SU-DHL-6 (cell line): Measurements from ENCODE around the gene EHBP1.

Source experiments
- H2AFZ ChIP-seq: fragments of 200-600 bp; sonication (generic); 2 replicates; pipeline ENCODE4 v1.6.1; 2014; ENCODE audit warnings: low read depth, mild to moderate bottlenecking, moderate library complexity, mixed read lengths, antibody characterized with exemption, low read length; ENCODE audit not compliant: severe bottlenecking
- H3F3A ChIP-seq: fragments of 200-600 bp; shearing (Covaris generic); 2 replicates; pipeline ENCODE4 v1.6.0; 2016; ENCODE audit warnings: antibody characterized with exemption, mild to moderate bottlenecking; ENCODE audit not compliant: insufficient read depth
- H3K27ac ChIP-seq: fragments of 200-600 bp; sonication (generic); 2 replicates; pipeline ENCODE4 v1.5.1; 2016; ENCODE audit warnings: low read depth, mild to moderate bottlenecking, low read length, moderate library complexity, mixed read lengths
- H3K27me3 ChIP-seq: fragments of 200-600 bp; sonication (generic), shearing (Covaris generic); 2 replicates; pipeline ENCODE4 v1.6.0; 2014; ENCODE audit warnings: mild to moderate bottlenecking, low read length
- H3K36me3 ChIP-seq: fragments of 200-600 bp; sonication (generic); 2 replicates; pipeline ENCODE4 v1.6.1; 2014; ENCODE audit warnings: mild to moderate bottlenecking, low read length, mixed read lengths
- H3K4me2 ChIP-seq: fragments of 300-600, 200-600 bp; shearing (Covaris generic), sonication (generic); 2 replicates; pipeline ENCODE4 v1.6.0; 2014; ENCODE audit warnings: low read length, low read depth, mild to moderate bottlenecking; ENCODE audit not compliant: poor library complexity, severe bottlenecking
- H3K4me3 ChIP-seq: fragments of 200-600 bp; sonication (generic); 2 replicates; pipeline ENCODE4 v1.5.1; 2014; ENCODE audit warnings: antibody characterized with exemption, low read length, mild to moderate bottlenecking, mixed read lengths; ENCODE audit not compliant: insufficient read depth, poor library complexity, severe bottlenecking
- H3K79me2 ChIP-seq: fragments of 200-600 bp; sonication (generic); 2 replicates; pipeline ENCODE4 v1.6.1; 2014; ENCODE audit warnings: mild to moderate bottlenecking, low read length, moderate library complexity; ENCODE audit not compliant: insufficient read depth
- H3K9ac ChIP-seq: fragments of 200-600 bp; sonication (generic); 2 replicates; pipeline ENCODE4 v1.7.0; 2014; ENCODE audit warnings: mild to moderate bottlenecking, low read length
- H3K9me2 ChIP-seq: fragments of 200-600 bp; sonication (generic); replicated peaks from 2 replicates; pipeline ENCODE4 v1.6.1; 2014; ENCODE audit warnings: low read length; ENCODE audit not compliant: insufficient read depth
- H3K9me3 ChIP-seq: fragments of 200-600 bp; sonication (generic); 2 replicates; pipeline ENCODE4 v1.6.1; 2014; ENCODE audit warnings: low read length, mixed read lengths; ENCODE audit not compliant: insufficient read depth
- H4K20me1 ChIP-seq: fragments of 200-600 bp; sonication (generic); 2 replicates; pipeline ENCODE4 v1.6.1; 2014; ENCODE audit warnings: low read depth, mild to moderate bottlenecking, antibody characterized with exemption, low read length, moderate library complexity, mixed read lengths
- EZH2phosphoT487 ChIP-seq: fragments of 200-600 bp; sonication (generic), shearing (Covaris generic); conservative IDR thresholded peaks from 2 replicates; pipeline ENCODE4 v1.6.1; 2018; ENCODE audit warnings: mild to moderate bottlenecking, antibody characterized with exemption, low read length, moderate library complexity, mixed read lengths
- TF ChIP-seq, protein P1 (sequence below): fragments of 200-600 bp; sonication (generic); IDR thresholded peaks from one replicate; pipeline ENCODE4 v1.5.1; 2017; ENCODE audit warnings: antibody characterized with exemption, mild to moderate bottlenecking, low read length, moderate library complexity; ENCODE audit not compliant: insufficient read depth, poor library complexity, severe bottlenecking

Gene EHBP1

DNA sequence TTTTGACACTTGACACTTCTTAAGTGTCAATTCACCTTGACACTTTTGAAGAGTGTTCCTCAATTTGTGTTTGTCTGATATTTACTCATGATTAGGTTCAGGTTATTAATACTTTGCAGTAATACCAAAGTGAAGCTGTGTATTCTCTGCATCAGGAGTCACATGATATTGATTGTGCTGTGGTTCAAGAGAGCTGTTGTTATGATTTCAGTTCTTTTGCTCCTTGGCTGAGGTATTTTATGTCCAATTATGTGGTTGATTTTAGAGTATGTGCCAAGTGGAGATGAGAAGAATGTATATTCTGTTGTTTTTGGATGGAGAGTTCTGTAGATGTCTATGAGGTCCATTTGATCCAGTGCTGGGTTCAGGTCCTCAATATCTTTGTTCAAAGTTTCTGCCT lies 17.2 kb downstream of the EHBP1 start:
- no peak overlapping the region for H3K9ac ChIP-seq
- no peak overlapping the region for H3K27ac ChIP-seq
- no peaks in the 10 kb centered on the region for H3K27me3 ChIP-seq
- H2AFZ ChIP-seq = no peak overlapping the region
- no peaks in the 10 kb centered on the region for H3K9me2 ChIP-seq
- H4K20me1 ChIP-seq = no peaks in the 10 kb centered on the region
- no peaks in the 10 kb centered on the region for H3F3A ChIP-seq
- no peak for TF ChIP-seq EZH2phosphoT487
- TF ChIP-seq, protein P1, sequence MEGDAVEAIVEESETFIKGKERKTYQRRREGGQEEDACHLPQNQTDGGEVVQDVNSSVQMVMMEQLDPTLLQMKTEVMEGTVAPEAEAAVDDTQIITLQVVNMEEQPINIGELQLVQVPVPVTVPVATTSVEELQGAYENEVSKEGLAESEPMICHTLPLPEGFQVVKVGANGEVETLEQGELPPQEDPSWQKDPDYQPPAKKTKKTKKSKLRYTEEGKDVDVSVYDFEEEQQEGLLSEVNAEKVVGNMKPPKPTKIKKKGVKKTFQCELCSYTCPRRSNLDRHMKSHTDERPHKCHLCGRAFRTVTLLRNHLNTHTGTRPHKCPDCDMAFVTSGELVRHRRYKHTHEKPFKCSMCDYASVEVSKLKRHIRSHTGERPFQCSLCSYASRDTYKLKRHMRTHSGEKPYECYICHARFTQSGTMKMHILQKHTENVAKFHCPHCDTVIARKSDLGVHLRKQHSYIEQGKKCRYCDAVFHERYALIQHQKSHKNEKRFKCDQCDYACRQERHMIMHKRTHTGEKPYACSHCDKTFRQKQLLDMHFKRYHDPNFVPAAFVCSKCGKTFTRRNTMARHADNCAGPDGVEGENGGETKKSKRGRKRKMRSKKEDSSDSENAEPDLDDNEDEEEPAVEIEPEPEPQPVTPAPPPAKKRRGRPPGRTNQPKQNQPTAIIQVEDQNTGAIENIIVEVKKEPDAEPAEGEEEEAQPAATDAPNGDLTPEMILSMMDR = no peak
- H3K9me3 ChIP-seq = no peaks in the 10 kb centered on the region
- no peaks in the 10 kb centered on the region for H3K36me3 ChIP-seq
- no peak overlapping the region for H3K4me2 ChIP-seq
- H3K4me3 ChIP-seq = no peak overlapping the region
- H3K79me2 ChIP-seq = no peaks in the 10 kb centered on the region; the same call in 1 of the 2 replicates

DNA sequence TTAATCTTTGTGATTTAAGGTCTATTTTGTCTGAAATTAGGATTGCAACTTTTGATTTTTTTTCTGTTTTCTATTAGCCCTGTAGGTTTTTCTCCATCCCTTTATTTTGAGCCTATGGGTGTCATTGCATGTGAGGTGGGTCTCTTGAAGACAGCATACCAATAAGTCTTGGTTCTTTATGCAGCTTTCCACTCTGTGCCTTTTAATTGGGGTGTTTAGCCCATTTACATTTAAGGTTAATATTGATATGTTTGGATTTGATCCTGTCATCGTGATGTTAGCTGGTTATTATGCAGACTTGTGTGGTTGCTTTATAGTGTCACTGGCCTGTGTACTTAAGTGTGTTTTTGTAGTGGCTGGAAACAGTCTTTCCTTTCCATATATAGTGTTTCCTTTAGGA lies 17.7 kb downstream of the EHBP1 start:
- Histone ChIP-seq H2AFZ (no peak overlapping the region), H3K27ac (no peak overlapping the region), H3K9me3 (no peaks in the 10 kb centered on the region), H3F3A (no peaks in the 10 kb centered on the region), H4K20me1 (no peaks in the 10 kb centered on the region), H3K27me3 (no peaks in the 10 kb centered on the region), H3K4me2 (no peak overlapping the region), H3K4me3 (no peak overlapping the region), H3K9me2 (no peaks in the 10 kb centered on the region), H3K79me2 (no peaks in the 10 kb centered on the region; the same call in 1 of the 2 replicates), H3K9ac (no peak overlapping the region), H3K36me3 (no peaks in the 10 kb centered on the region)
- TF ChIP-seq, protein P1 = no peak
- no peak for TF ChIP-seq EZH2phosphoT487

DNA sequence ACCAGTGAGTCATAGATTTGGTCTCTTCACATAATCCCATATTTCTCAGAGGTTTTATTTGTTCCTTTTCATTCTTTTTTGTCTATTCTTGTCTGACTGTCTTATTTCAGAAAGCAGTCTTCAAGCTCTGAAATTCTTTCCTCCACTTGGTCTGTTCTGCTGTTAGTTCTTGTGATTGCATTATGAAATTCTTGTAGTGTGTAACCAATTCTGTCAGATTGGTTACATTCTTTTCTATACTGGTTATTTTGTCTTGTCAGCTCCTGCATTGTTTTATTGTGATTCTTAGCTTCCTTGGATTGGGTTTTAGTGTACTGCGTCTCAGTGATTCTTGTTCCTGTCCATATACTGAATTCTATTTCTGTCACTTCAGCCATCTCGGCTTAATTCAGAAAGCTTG lies 18.6 kb downstream of the EHBP1 start:
- Histone ChIP-seq H3K27me3 (no peaks in the 10 kb centered on the region), H3K4me3 (no peak overlapping the region), H3K9me2 (no peaks in the 10 kb centered on the region), H3K4me2 (no peak overlapping the region), H3K79me2 (no peaks in the 10 kb centered on the region; the same call in 1 of the 2 replicates), H4K20me1 (no peaks in the 10 kb centered on the region), H3K27ac (no peak overlapping the region), H3K36me3 (no peaks in the 10 kb centered on the region), H2AFZ (no peak overlapping the region), H3K9me3 (no peaks in the 10 kb centered on the region), H3F3A (no peaks in the 10 kb centered on the region), H3K9ac (no peak overlapping the region)
- TF ChIP-seq, protein P1 = no peak
